Neuronal stem cell (in vitro differentiated cells): ENCODE measurements around the gene GNA14.

ENCODE experiments used
- DNase-seq: peaks from one replicate; pipeline ENCODE4 v3.0.0-alpha.2; 2013; ENCODE audit warnings: low spot score
- H2AFZ ChIP-seq: one replicate; pipeline ENCODE4 v1.6.1; 2013; ENCODE audit warnings: mild to moderate bottlenecking, low read length, inconsistent platforms
- H2AK5ac ChIP-seq: 2 replicates; pipeline ENCODE4 v1.6.1; 2013; ENCODE audit warnings: low read depth, mild to moderate bottlenecking, inconsistent platforms, low read length, moderate library complexity, mixed read lengths
- H2BK120ac ChIP-seq: 2 replicates; pipeline ENCODE4 v1.6.1; 2013; ENCODE audit warnings: low read depth, mild to moderate bottlenecking, inconsistent platforms, low read length, moderate library complexity, mixed read lengths
- H2BK12ac ChIP-seq: one replicate; pipeline ENCODE4 v1.6.1; 2013; ENCODE audit warnings: low read length, inconsistent platforms
- H2BK15ac ChIP-seq: 2 replicates; pipeline ENCODE4 v1.6.1; 2013; ENCODE audit warnings: mild to moderate bottlenecking, low read length, inconsistent platforms, mixed read lengths
- H2BK5ac ChIP-seq: one replicate; pipeline ENCODE4 v1.6.1; 2013; ENCODE audit warnings: inconsistent platforms, mild to moderate bottlenecking, low read length, moderate library complexity
- H3K14ac ChIP-seq: one replicate; pipeline ENCODE4 v1.6.1; 2013; ENCODE audit warnings: low read length, inconsistent platforms
- H3K18ac ChIP-seq: 2 replicates; pipeline ENCODE4 v1.6.1; 2013; ENCODE audit warnings: low read length, inconsistent platforms
- H3K23ac ChIP-seq: 2 replicates; pipeline ENCODE4 v1.6.1; 2013; ENCODE audit warnings: low read depth, mild to moderate bottlenecking, mixed read lengths, low read length, inconsistent platforms; ENCODE audit not compliant: poor library complexity
- H3K27ac ChIP-seq: replicated peaks from 3 replicates; pipeline ENCODE4 v1.5.1; 2013; ENCODE audit warnings: low read length, inconsistent platforms
- H3K27me3 ChIP-seq, 3 experiments: 2 replicates each; pipeline ENCODE4 v1.6.1; 2013; ENCODE audit warnings: low read length in 3 of 3, mild to moderate bottlenecking in 2 of 3, inconsistent platforms in 1 of 3, low read depth in 1 of 3, mixed read lengths in 1 of 3, moderate library complexity in 1 of 3; ENCODE audit not compliant: control insufficient read depth in 3 of 3, insufficient read depth in 3 of 3
- H3K36me3 ChIP-seq, 2 donors: replicated peaks in 1 of 2; 2 replicates each; pipeline ENCODE4 v1.6.1; 2013; ENCODE audit warnings: low read length in 2 of 2; ENCODE audit not compliant: control insufficient read depth in 2 of 2, insufficient read depth in 2 of 2
- H3K4ac ChIP-seq: 2 replicates; pipeline ENCODE4 v1.6.1; 2013; ENCODE audit warnings: inconsistent platforms, mild to moderate bottlenecking, low read length, moderate library complexity
- H3K4me1 ChIP-seq, 2 donors: 1 replicate in 1 of 2; 2 replicates in 1 of 2; pipeline ENCODE4 v1.6.1; 2013; ENCODE audit warnings: low read length in 2 of 2, low read depth in 1 of 2; ENCODE audit not compliant: control insufficient read depth in 2 of 2, insufficient read depth in 1 of 2
- H3K4me2 ChIP-seq: one replicate; pipeline ENCODE4 v1.6.1; 2013; ENCODE audit warnings: mild to moderate bottlenecking, low read length, inconsistent platforms; ENCODE audit not compliant: insufficient read depth, poor library complexity, severe bottlenecking
- H3K4me3 ChIP-seq, 2 donors: 2 replicates each; pipeline ENCODE4 v1.5.1; 2013; ENCODE audit warnings: low read length in 2 of 2, mild to moderate bottlenecking in 2 of 2, inconsistent platforms in 1 of 2, moderate library complexity in 1 of 2
- H3K79me1 ChIP-seq: one replicate; pipeline ENCODE4 v1.6.1; 2013; ENCODE audit warnings: low read depth, mild to moderate bottlenecking, inconsistent platforms, low read length, moderate library complexity
- H3K9ac ChIP-seq: one replicate; pipeline ENCODE4 v1.6.1; 2013; ENCODE audit warnings: mild to moderate bottlenecking, low read depth, low read length, inconsistent platforms; ENCODE audit not compliant: poor library complexity
- H3K9me3 ChIP-seq, 2 donors: replicated peaks in 1 of 2; 2 replicates each; pipeline versions ENCODE3 to v1.6.1; 2013; ENCODE audit warnings: low read length in 2 of 2, mild to moderate bottlenecking in 2 of 2, inconsistent platforms in 1 of 2, low read depth in 1 of 2, mixed read lengths in 1 of 2, moderate library complexity in 1 of 2; ENCODE audit not compliant: control insufficient read depth in 2 of 2, insufficient read depth in 1 of 2
- H4K8ac ChIP-seq: one replicate; pipeline ENCODE4 v1.6.1; 2013; ENCODE audit warnings: low read depth, mild to moderate bottlenecking, inconsistent platforms, low read length, moderate library complexity
- H4K91ac ChIP-seq: one replicate; pipeline ENCODE4 v1.6.1; 2013; ENCODE audit warnings: low read length, low read depth, mild to moderate bottlenecking, inconsistent platforms; ENCODE audit not compliant: poor library complexity
- WGBS, 2 donors: extraction: QIAGEN DNeasy Blood & Tissue Kit; methylation state at CpG; one replicate each; pipeline ENCODE4 v1.1.7; 2013; ENCODE audit warnings: missing lambda C conversion rate in 2 of 2, mixed read lengths in 1 of 2; ENCODE audit not compliant: insufficient read length in 2 of 2, insufficient replicate concordance in 1 of 2; ENCODE audit errors: extremely low coverage in 2 of 2; 5-methylcytosine and 5-hydroxymethylcytosine counted together

GNA14 gene

GRCh38 chr9:77614645-77615044 is 33.5 kb downstream of the GNA14 start:
- no peak overlapping the region for H4K8ac ChIP-seq
- no peak overlapping the region for H3K14ac ChIP-seq
- H3K4me1 ChIP-seq = no peaks in the 10 kb centered on the region
- no peaks in the 10 kb centered on the region for H3K27me3 ChIP-seq
- H2BK15ac ChIP-seq = no peak overlapping the region
- H3K23ac ChIP-seq = no peak overlapping the region
- no peak overlapping the region for H4K91ac ChIP-seq
- no peak overlapping the region for H3K4ac ChIP-seq
- no peak overlapping the region for H3K4me2 ChIP-seq
- no peak overlapping the region for H3K18ac ChIP-seq
- H2BK5ac ChIP-seq = no peak overlapping the region
- H3K4me3 ChIP-seq = no peak overlapping the region
- H3K27ac ChIP-seq = no peak overlapping the region
- no peaks in the 10 kb centered on the region for H3K9me3 ChIP-seq
- H2AFZ ChIP-seq = no peak overlapping the region
- no peak overlapping the region for H2AK5ac ChIP-seq
- no peak for DNase-seq
- H3K36me3 ChIP-seq = no peaks in the 10 kb centered on the region
- H2BK12ac ChIP-seq = no peak overlapping the region
- no peak overlapping the region for H2BK120ac ChIP-seq
- H3K9ac ChIP-seq = no peak overlapping the region
- WGBS, 2 donors = no CpG with 5 or more reads among the region's 3 CpGs
- H3K79me1 ChIP-seq = no peaks in the 10 kb centered on the region

- Histone ChIP-seq H3K9ac (no peak overlapping the region), H2BK120ac (no peak overlapping the region), H3K79me1 (no peaks in the 10 kb centered on the region), H3K14ac (no peak overlapping the region), H3K27me3 (no peaks in the 10 kb centered on the region), H3K27ac (no peak overlapping the region), H3K36me3 (no peaks in the 10 kb centered on the region), H2AFZ (no peak overlapping the region), H2AK5ac (no peak overlapping the region), H2BK12ac (no peak overlapping the region), H4K91ac (no peak overlapping the region), H3K4me2 (no peak overlapping the region), H3K18ac (no peak overlapping the region), H3K4me3 (no peak overlapping the region), H3K4me1 (peaks cover 0 to 1% of the 10 kb centered on the region in 2 donors), H3K23ac (no peak overlapping the region), H4K8ac (no peak overlapping the region), H2BK15ac (no peak overlapping the region), H3K4ac (no peak overlapping the region), H3K9me3 (no peaks in the 10 kb centered on the region), H2BK5ac (no peak overlapping the region)
- WGBS, 2 donors = no CpG with 5 or more reads among the region's 2 CpGs
- DNase-seq = no peak
Measured at GRCh38 chr9:77606526-77606925, 41.6 kb downstream of the GNA14 start.

- no peak overlapping the region for H3K4me3 ChIP-seq
- no peak overlapping the region for H2BK5ac ChIP-seq
- no peaks in the 10 kb centered on the region for H3K9me3 ChIP-seq
- H3K23ac ChIP-seq = no peak overlapping the region
- no peak overlapping the region for H2BK12ac ChIP-seq
- no peak overlapping the region for H3K14ac ChIP-seq
- H3K79me1 ChIP-seq = no peaks in the 10 kb centered on the region
- H2BK15ac ChIP-seq = no peak overlapping the region
- no peak overlapping the region for H4K91ac ChIP-seq
- H2AFZ ChIP-seq = no peak overlapping the region
- DNase-seq = no peak
- no peak overlapping the region for H3K18ac ChIP-seq
- H4K8ac ChIP-seq = no peak overlapping the region
- no CpG with 5 or more reads among the region's 4 CpGs for WGBS, 2 donors
- H3K4me2 ChIP-seq = no peak overlapping the region
- no peak overlapping the region for H2AK5ac ChIP-seq
- H3K27ac ChIP-seq = no peak overlapping the region
- no peak overlapping the region for H2BK120ac ChIP-seq
- H3K9ac ChIP-seq = no peak overlapping the region
- peaks cover 0 to 1% of the 10 kb centered on the region in 2 donors for H3K4me1 ChIP-seq
- no peak overlapping the region for H3K4ac ChIP-seq
- H3K36me3 ChIP-seq = no peaks in the 10 kb centered on the region
- no peaks in the 10 kb centered on the region for H3K27me3 ChIP-seq
Measured at GRCh38 chr9:77605449-77606220, 42.5 kb downstream of the GNA14 start.

GRCh38 chr9:77604316-77604715 is 43.8 kb downstream of the GNA14 start:
- no peak overlapping the region for H2AK5ac ChIP-seq
- H2BK15ac ChIP-seq = no peak overlapping the region
- peaks cover 0 to 1% of the 10 kb centered on the region in 2 donors for H3K4me1 ChIP-seq
- no peak overlapping the region for H4K91ac ChIP-seq
- no peak overlapping the region for H3K23ac ChIP-seq
- H2AFZ ChIP-seq = no peak overlapping the region
- no peak overlapping the region for H3K4me2 ChIP-seq
- no peak overlapping the region for H2BK5ac ChIP-seq
- H3K4me3 ChIP-seq = no peak overlapping the region
- no peaks in the 10 kb centered on the region for H3K9me3 ChIP-seq
- no peak overlapping the region for H3K27ac ChIP-seq
- no peak overlapping the region for H2BK12ac ChIP-seq
- WGBS, 2 donors = no CpG with 5 or more reads among the region's 1 CpG
- H3K4ac ChIP-seq = no peak overlapping the region
- no peaks in the 10 kb centered on the region for H3K36me3 ChIP-seq
- H3K79me1 ChIP-seq = no peaks in the 10 kb centered on the region
- no peak for DNase-seq
- no peak overlapping the region for H3K18ac ChIP-seq
- H2BK120ac ChIP-seq = no peak overlapping the region
- H3K14ac ChIP-seq = no peak overlapping the region
- H4K8ac ChIP-seq = no peak overlapping the region
- no peak overlapping the region for H3K9ac ChIP-seq
- no peaks in the 10 kb centered on the region for H3K27me3 ChIP-seq
